OCI-LY7 (cell line): Measurements from ENCODE around the gene KRTAP10-12. TPM values are rescaled to one million over a fixed set of nuclear protein-coding genes. Genes with fewer than 3 reads are reported as not detected.

Experiments used
- BruUV-seq: library from RNA; stranded (reverse); fragments of 400-500 nt; replicated peaks from 2 replicates; lab custom pipeline; 2021; lab: Mats Ljungman, UMichigan
- CTCF ChIA-PET: fragments of 300-600 bp; sonication (Branson Sonifier 250); formaldehyde crosslinking; loops from one replicate; lab custom pipeline; 2022; ENCODE audit warnings: antibody characterized with exemption; ENCODE audit not compliant: unreplicated experiment; lab: Charles Lee
- POLR2A ChIA-PET: fragments of 300-600 bp; sonication (Branson Sonifier 250); formaldehyde crosslinking; loops from one replicate; lab custom pipeline; 2022; ENCODE audit warnings: antibody characterized with exemption; lab: Charles Lee
- DNase-seq: peaks from one replicate; pipeline ENCODE4 v3.0.0-alpha.2; 2015; ENCODE audit warnings: low spot score
- H2AFZ ChIP-seq: fragments of 200-600 bp; sonication (generic), shearing (Covaris generic); 2 replicates; pipeline ENCODE4 v1.6.1; 2014; ENCODE audit warnings: mild to moderate bottlenecking, antibody characterized with exemption, low read length, moderate library complexity
- H3K27ac ChIP-seq: fragments of 200-600 bp; sonication (generic); 2 replicates; pipeline ENCODE4 v1.5.1; 2014; ENCODE audit warnings: mixed run types, low read depth, mild to moderate bottlenecking, moderate library complexity, low read length, inconsistent platforms; ENCODE audit not compliant: poor library complexity, severe bottlenecking
- H3K36me3 ChIP-seq: fragments of 200-600 bp; sonication (generic); 2 replicates; pipeline ENCODE4 v1.6.1; 2014; ENCODE audit warnings: mild to moderate bottlenecking, antibody characterized with exemption, low read length, moderate library complexity, mixed read lengths; ENCODE audit not compliant: insufficient read depth
- H3K4me1 ChIP-seq: fragments of 200-600 bp; sonication (generic); 2 replicates; pipeline ENCODE4 v1.5.1; 2014; ENCODE audit warnings: mild to moderate bottlenecking, low read length; ENCODE audit not compliant: insufficient read depth, poor library complexity, severe bottlenecking
- H3K4me2 ChIP-seq: fragments of 200-600 bp; sonication (generic); 2 replicates; pipeline ENCODE4 v1.6.1; 2014; ENCODE audit warnings: mild to moderate bottlenecking, low read length
- H3K4me3 ChIP-seq: fragments of 200-600 bp; sonication (generic); 2 replicates; pipeline ENCODE4 v1.5.1; 2014; ENCODE audit warnings: mild to moderate bottlenecking, low read depth, low read length; ENCODE audit not compliant: poor library complexity, severe bottlenecking
- H3K79me2 ChIP-seq: fragments of 200-600 bp; sonication (generic); 2 replicates; pipeline ENCODE4 v1.6.1; 2016; ENCODE audit warnings: low read depth, mild to moderate bottlenecking, low read length, moderate library complexity, mixed read lengths; ENCODE audit not compliant: insufficient read depth
- H3K9me2 ChIP-seq: fragments of 200-600 bp; sonication (generic); 2 replicates; pipeline ENCODE4 v1.6.1; 2016; ENCODE audit warnings: mild to moderate bottlenecking, low read length, mixed read lengths; ENCODE audit not compliant: insufficient read depth
- H3K9me3 ChIP-seq: fragments of 200-600 bp; sonication (generic); 2 replicates; pipeline ENCODE4 v1.6.1; 2014; ENCODE audit warnings: mild to moderate bottlenecking, mixed run types, low read length, mixed read lengths
- H4K20me1 ChIP-seq: fragments of 200-600 bp; sonication (generic); 2 replicates; pipeline ENCODE4 v1.6.1; 2014; ENCODE audit warnings: mild to moderate bottlenecking, antibody characterized with exemption, low read length, moderate library complexity, mixed read lengths; ENCODE audit not compliant: insufficient read depth
- EZH2phosphoT487 ChIP-seq: fragments of 200-600 bp; sonication (generic); IDR thresholded peaks from 2 replicates; pipeline ENCODE4 v1.6.1; 2018; ENCODE audit warnings: low read depth, borderline replicate concordance, mild to moderate bottlenecking, mixed run types, antibody characterized with exemption, low read length, moderate library complexity, mixed read lengths
- intact Hi-C: fragments of 100-400 bp; cut with micrococcal nuclease; formaldehyde crosslinking; loops from one replicate; pipeline ENCODE4 v1.10.0; 2022; ENCODE audit not compliant: unreplicated experiment
- total RNA-seq, 2 experiments: library from RNA; depleted of rRNA in 1 of 2; stranded (reverse); fragments of >200 nt in 1 of 2; shearing (Covaris generic) in 1 of 2; gene quantifications; 2 replicates each; pipeline ENCODE4 v1.2.3, GENCODE V29; 2014 to 2022
- TF ChIP-seq, protein P1 (sequence below): fragments of 200-600 bp; sonication (generic); conservative IDR thresholded peaks from 2 replicates; pipeline ENCODE4 v1.5.1; 2014; ENCODE audit warnings: mild to moderate bottlenecking, antibody characterized with exemption, low read length, moderate library complexity, mixed read lengths

The KRTAP10-12 gene
- total RNA-seq, 2 experiments from 2014 or later = not detected

DNA sequence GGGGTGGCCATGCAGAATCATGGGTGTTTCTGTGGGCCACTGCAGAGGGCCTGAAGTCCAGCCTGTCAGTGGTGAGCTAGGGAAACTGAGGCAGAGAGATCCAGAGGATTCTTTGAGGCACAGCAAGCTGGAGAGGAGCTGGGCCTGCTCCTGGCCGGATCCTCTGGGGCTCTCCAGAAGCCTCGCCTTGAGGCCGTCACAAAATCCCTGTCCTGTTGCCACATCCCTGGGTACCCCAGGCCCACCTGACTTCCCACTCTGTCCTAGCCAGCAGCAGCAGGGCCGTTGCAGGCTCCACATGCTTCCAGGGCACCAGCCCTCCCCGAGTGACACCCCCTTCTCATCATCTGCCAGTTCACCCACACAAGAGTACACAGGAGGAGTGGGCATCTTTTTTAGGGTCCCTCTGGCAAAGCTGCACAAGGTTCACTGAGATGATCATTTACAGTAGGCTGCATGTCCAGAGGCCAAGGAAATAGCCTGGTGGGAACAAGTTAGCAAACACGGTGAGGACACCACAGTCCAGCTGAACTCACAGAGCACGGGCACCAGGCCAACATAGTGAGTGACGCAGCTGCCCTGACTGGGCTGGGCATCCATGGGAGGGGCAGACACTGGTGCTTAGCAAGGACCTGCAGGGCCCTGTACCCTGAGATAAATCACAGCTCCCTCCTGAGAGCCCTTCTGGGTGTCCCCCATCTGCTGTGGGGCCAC, 39.5 kb downstream of the KRTAP10-12 start:
- Histone ChIP-seq H3K27ac (no peak overlapping the region), H3K4me1 (no peaks in the 10 kb centered on the region), H3K36me3 (no peaks in the 10 kb centered on the region), H2AFZ (no peak overlapping the region), H3K9me2 (no peaks in the 10 kb centered on the region), H4K20me1 (no peaks in the 10 kb centered on the region), H3K9me3 (no peaks in the 10 kb centered on the region), H3K4me3 (no peak overlapping the region), H3K79me2 (no peaks in the 10 kb centered on the region), H3K4me2 (no peak overlapping the region)
- TF ChIP-seq, protein P1, sequence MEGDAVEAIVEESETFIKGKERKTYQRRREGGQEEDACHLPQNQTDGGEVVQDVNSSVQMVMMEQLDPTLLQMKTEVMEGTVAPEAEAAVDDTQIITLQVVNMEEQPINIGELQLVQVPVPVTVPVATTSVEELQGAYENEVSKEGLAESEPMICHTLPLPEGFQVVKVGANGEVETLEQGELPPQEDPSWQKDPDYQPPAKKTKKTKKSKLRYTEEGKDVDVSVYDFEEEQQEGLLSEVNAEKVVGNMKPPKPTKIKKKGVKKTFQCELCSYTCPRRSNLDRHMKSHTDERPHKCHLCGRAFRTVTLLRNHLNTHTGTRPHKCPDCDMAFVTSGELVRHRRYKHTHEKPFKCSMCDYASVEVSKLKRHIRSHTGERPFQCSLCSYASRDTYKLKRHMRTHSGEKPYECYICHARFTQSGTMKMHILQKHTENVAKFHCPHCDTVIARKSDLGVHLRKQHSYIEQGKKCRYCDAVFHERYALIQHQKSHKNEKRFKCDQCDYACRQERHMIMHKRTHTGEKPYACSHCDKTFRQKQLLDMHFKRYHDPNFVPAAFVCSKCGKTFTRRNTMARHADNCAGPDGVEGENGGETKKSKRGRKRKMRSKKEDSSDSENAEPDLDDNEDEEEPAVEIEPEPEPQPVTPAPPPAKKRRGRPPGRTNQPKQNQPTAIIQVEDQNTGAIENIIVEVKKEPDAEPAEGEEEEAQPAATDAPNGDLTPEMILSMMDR = no peak
- no peak for TF ChIP-seq EZH2phosphoT487
- intact Hi-C loops = no loop called here
- BruUV-seq = no TSS peak
- DNase-seq = no peak
- ChIA-PET POLR2A (no interaction called here), CTCF (interaction anchor here (0.6 kb wide), 1 partner anchor 1153 kb away, joined by 4 read pairs; no protein-coding TSS in a partner anchor)

DNA sequence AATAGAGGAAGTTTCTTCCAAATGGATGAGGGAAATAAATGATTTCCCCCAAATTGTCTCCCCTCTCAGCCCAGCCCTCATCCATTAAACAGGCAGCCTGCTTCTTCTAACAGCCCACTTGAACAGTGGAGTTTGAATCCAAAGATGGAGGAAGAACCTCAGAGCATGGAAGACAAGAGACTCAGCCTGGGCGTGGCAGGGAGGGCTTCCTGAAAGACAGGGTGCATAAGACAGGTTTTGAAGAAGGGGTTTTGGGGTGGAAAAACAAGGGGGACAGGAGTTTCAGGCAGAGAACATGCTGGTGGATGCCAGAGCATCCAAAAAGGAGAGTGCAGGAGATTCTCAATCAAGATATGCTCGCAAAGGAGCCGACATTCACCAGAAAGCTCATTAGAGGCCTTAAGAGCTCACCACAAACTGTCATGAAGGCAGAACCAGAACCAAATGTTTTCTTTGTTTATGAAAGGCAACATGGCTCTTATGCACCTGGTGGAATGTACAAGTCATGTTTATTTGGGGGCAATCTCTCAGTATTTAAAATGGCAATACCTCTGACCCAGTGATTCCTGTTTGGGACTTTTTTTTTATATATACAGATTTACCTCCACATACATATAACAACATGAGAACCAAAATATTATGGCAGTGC, 40.9 kb downstream of the KRTAP10-12 start:
- ChIA-PET CTCF (no interaction called here), POLR2A (no interaction called here)
- Histone ChIP-seq H2AFZ (no peak overlapping the region), H3K4me1 (no peaks in the 10 kb centered on the region), H3K9me2 (no peaks in the 10 kb centered on the region), H3K79me2 (no peaks in the 10 kb centered on the region), H3K4me3 (no peak overlapping the region), H3K27ac (no peak overlapping the region), H3K4me2 (no peak overlapping the region), H4K20me1 (no peaks in the 10 kb centered on the region), H3K9me3 (no peaks in the 10 kb centered on the region), H3K36me3 (no peaks in the 10 kb centered on the region)
- no peak for DNase-seq
- no TSS peak for BruUV-seq
- TF ChIP-seq, protein P1 = no peak
- no peak for TF ChIP-seq EZH2phosphoT487
- intact Hi-C loops = no loop called here

DNA sequence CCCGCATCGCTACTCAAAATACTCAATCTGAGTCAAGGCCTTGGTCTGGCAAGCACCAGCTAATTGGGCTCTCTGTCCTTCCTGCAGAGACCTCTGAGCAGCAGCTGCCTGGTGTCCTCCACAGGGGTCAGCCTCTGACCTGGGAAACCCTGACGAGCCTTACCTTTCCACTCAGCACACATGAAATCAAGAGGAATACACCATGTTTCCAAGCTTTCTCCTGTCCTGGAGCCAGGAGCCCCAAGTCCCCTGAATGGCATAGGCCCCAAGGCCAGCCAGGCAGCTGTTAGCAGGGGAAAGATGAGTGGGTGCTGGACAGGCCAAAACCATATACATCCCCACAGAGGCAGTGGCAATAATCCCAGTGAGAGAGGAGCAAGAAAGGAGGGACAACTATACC, 41.6 kb downstream of the KRTAP10-12 start:
- no peaks in the 10 kb centered on the region for H3K36me3 ChIP-seq
- no peaks in the 10 kb centered on the region for H4K20me1 ChIP-seq
- no peaks in the 10 kb centered on the region for H3K4me1 ChIP-seq
- no peak for TF ChIP-seq EZH2phosphoT487
- TF ChIP-seq, protein P1 = no peak
- intact Hi-C loops = no loop called here
- H3K4me2 ChIP-seq = no peak overlapping the region
- POLR2A ChIA-PET = no interaction called here
- H3K9me3 ChIP-seq = peaks cover 4% of the 10 kb centered on the region
- H3K27ac ChIP-seq = no peak overlapping the region
- no peak for DNase-seq
- H2AFZ ChIP-seq = no peak overlapping the region
- H3K9me2 ChIP-seq = no peaks in the 10 kb centered on the region
- H3K4me3 ChIP-seq = no peak overlapping the region
- no TSS peak for BruUV-seq
- CTCF ChIA-PET = no interaction called here
- no peaks in the 10 kb centered on the region for H3K79me2 ChIP-seq
